Glomerular visceral epithelial cell (primary cell): ENCODE data around the gene RAB6B.

ENCODE experiments used
- DNase-seq: peaks from one replicate; pipeline ENCODE4 v3.0.0-alpha.2; 2016; ENCODE audit errors: extremely low spot score

The RAB6B gene

GRCh38 chr3:133894353-133895207 is 1.1 kb downstream of the RAB6B start:
- DNase-seq, result no peak

GRCh38 chr3:133893683-133894352 is 1.9 kb downstream of the RAB6B start:
- no peak for DNase-seq

GRCh38 chr3:133892541-133893231 is 3.0 kb downstream of the RAB6B start:
- no peak for DNase-seq

GRCh38 chr3:133891662-133892378 is 3.9 kb downstream of the RAB6B start:
- no peak for DNase-seq

- DNase-seq, result no peak
Observed at GRCh38 chr3:133890972-133891644, 4.6 kb downstream of the RAB6B start.

GRCh38 chr3:133890037-133890436 is 5.6 kb downstream of the RAB6B start:
- DNase-seq, result no peak

GRCh38 chr3:133888726-133889340 is 6.8 kb downstream of the RAB6B start:
- no peak for DNase-seq

GRCh38 chr3:133887803-133888703 is 7.6 kb downstream of the RAB6B start:
- no peak for DNase-seq

GRCh38 chr3:133887074-133887802 is 8.4 kb downstream of the RAB6B start:
- DNase-seq, result no peak

- no peak for DNase-seq
Observed at GRCh38 chr3:133886031-133886722, 9.5 kb downstream of the RAB6B start.

- no peak for DNase-seq
Observed at GRCh38 chr3:133884887-133885711, 10.6 kb downstream of the RAB6B start.

- DNase-seq, result no peak
Observed at GRCh38 chr3:133884054-133884886, 11.4 kb downstream of the RAB6B start.

GRCh38 chr3:133883641-133884040 is 12.0 kb downstream of the RAB6B start:
- no peak for DNase-seq

- DNase-seq, result no peak
Observed at GRCh38 chr3:133882986-133883586, 12.6 kb downstream of the RAB6B start.

- no peak for DNase-seq
Observed at GRCh38 chr3:133881939-133882825, 13.5 kb downstream of the RAB6B start.
